Sigmoid colon (tissue), 7 donors: ENCODE measurements around the gene CAMTA1. TPM values are rescaled to one million over a fixed set of nuclear protein-coding genes. Genes with fewer than 3 reads are reported as not detected.

Experiments
- DNase-seq: peaks from one replicate; pipeline ENCODE4 v3.0.0-alpha.2; 2019
- H3K27ac ChIP-seq, 4 donors: fragments of 200-600 bp; sonication (generic); one replicate each; pipeline ENCODE4 v1.5.1; 2016 to 2019; ENCODE audit warnings: mild to moderate bottlenecking in 1 of 4
- H3K27me3 ChIP-seq, 3 donors: fragments of 200-600 bp; sonication (generic); one replicate each; pipeline ENCODE4 v1.5.1; 2019; ENCODE audit warnings: mild to moderate bottlenecking in 1 of 3
- H3K36me3 ChIP-seq, 4 donors: fragments of 200-600 bp; sonication (generic); one replicate each; pipeline ENCODE4 v1.5.1; 2016 to 2019
- H3K4me1 ChIP-seq, 4 donors: fragments of 200-600 bp; sonication (generic); one replicate each; pipeline ENCODE4 v1.5.1; 2017 to 2019
- H3K4me3 ChIP-seq, 4 donors: fragments of 200-600 bp; sonication (generic); one replicate each; pipeline ENCODE4 v1.5.1; 2017 to 2019; ENCODE audit warnings: mild to moderate bottlenecking in 2 of 4, moderate library complexity in 1 of 4
- H3K9me3 ChIP-seq, 4 donors: fragments of 200-600 bp in 3 of 4; sonication (generic) in 3 of 4; one replicate each; pipeline versions ENCODE4 v1.5.1 to v1.6.1; 2013 to 2019
- EP300 ChIP-seq, 4 donors: sonication (generic); formaldehyde crosslinking; IDR thresholded peaks; one replicate each; pipeline ENCODE4 v1.6.1; 2017; ENCODE audit warnings: antibody characterized with exemption in 4 of 4
- POLR2A ChIP-seq, 2 donors: fragments of 450-650 bp; IDR thresholded peaks; one replicate each; pipeline ENCODE4 v1.6.1; 2016; ENCODE audit warnings: antibody characterized with exemption in 2 of 2, mild to moderate bottlenecking in 2 of 2, moderate library complexity in 2 of 2
- POLR2AphosphoS5 ChIP-seq, 4 donors: sonication (generic); formaldehyde crosslinking; IDR thresholded peaks; one replicate each; pipeline ENCODE4 v1.6.1; 2017; ENCODE audit warnings: antibody characterized with exemption in 4 of 4
- WGBS, 2 donors: extraction: QIAGEN DNeasy Blood & Tissue Kit; methylation state at CpG; one replicate each; pipeline ENCODE4 v1.1.7; 2013; 5-methylcytosine and 5-hydroxymethylcytosine counted together
- intact Hi-C: fragments of 100-400 bp; cut with DNase I; formaldehyde crosslinking; loops from one replicate; pipeline ENCODE4 v1.15.1; 2023
- polyA plus RNA-seq, 3 donors: library from polyadenylated mRNA; stranded (reverse); fragments of 200-250 nt; gene quantifications; one replicate each; pipeline ENCODE4 v1.2.3, GENCODE V29; 2013
- total RNA-seq, 4 donors: library from RNA; depleted of rRNA; stranded (reverse); fragments of >200 nt; gene quantifications; one replicate each; pipeline ENCODE4 v1.1.0, GENCODE V29; 2016
- TF ChIP-seq, protein P1 (sequence below), 4 experiments: fragments of 450-650 bp in 3 of 4; fragments of 200-600 bp in 1 of 4; IDR thresholded peaks; one replicate each; pipeline ENCODE4 v1.5.1; 2016 to 2019; ENCODE audit warnings: antibody characterized with exemption in 4 of 4, mild to moderate bottlenecking in 3 of 4, moderate library complexity in 2 of 4
- donor health status: healthy with polysubstance abuse.
- donor health status: Bipolar disorder and iron deficiency.
- donor health status: healthy.

Gene CAMTA1
- total and polyA plus RNA-seq, 7 donors: 97.9 to 196 (median 177) TPM

DNA sequence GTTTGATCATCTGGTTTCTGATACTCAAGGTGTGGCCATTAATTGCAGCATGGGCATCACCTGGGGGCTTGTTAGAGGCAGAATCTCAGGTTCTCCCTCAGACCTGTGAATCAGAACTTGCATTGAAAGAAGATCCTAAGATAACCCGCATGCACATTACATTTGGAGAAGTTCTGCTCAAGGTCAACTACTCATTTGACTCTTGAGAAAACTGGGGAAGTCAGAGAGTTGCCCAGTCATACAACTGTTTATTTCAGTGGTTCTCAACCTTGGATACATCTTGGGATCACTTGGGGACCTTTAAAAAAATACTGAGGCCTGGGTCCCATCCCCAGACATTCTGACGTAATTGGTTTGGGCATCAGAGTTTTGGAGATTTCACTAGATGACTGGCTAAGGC lies 30.5 kb downstream of the CAMTA1 start:
- DNase-seq: no peak
- Histone ChIP-seq H3K27me3 (no peaks in the 10 kb centered on the region), H3K4me3 (no peak overlapping the region), H3K4me1 (peaks cover 0 to 22% (median 15%) of the 10 kb centered on the region in 4 donors), H3K36me3 (no peaks in the 10 kb centered on the region), H3K27ac (no peak overlapping the region), H3K9me3 (no peaks in the 10 kb centered on the region)
- intact Hi-C loops: no loop called here
- TF ChIP-seq, protein P1, sequence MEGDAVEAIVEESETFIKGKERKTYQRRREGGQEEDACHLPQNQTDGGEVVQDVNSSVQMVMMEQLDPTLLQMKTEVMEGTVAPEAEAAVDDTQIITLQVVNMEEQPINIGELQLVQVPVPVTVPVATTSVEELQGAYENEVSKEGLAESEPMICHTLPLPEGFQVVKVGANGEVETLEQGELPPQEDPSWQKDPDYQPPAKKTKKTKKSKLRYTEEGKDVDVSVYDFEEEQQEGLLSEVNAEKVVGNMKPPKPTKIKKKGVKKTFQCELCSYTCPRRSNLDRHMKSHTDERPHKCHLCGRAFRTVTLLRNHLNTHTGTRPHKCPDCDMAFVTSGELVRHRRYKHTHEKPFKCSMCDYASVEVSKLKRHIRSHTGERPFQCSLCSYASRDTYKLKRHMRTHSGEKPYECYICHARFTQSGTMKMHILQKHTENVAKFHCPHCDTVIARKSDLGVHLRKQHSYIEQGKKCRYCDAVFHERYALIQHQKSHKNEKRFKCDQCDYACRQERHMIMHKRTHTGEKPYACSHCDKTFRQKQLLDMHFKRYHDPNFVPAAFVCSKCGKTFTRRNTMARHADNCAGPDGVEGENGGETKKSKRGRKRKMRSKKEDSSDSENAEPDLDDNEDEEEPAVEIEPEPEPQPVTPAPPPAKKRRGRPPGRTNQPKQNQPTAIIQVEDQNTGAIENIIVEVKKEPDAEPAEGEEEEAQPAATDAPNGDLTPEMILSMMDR (IDR thresholded peaks at IDR 0.05): no peak
- TF ChIP-seq POLR2A (IDR thresholded peaks at IDR 0.05) (no peak), EP300 (IDR thresholded peaks at IDR 0.05) (no peak)
- 91 to 92% methylated on average over 2 of the region's 2 CpGs for whole genome bisulfite sequencing, 2 donors

- no peaks in the 10 kb centered on the region for H3K27me3 ChIP-seq
- H3K36me3 ChIP-seq: no peaks in the 10 kb centered on the region
- no peak for DNase-seq
- 74 to 79% methylated on average over 6 of the region's 6 CpGs for WGBS, 2 donors
- intact Hi-C loops: no loop called here
- H3K4me3 ChIP-seq: no peak overlapping the region
- H3K4me1 ChIP-seq: peaks cover 0 to 37% (median 5%) of the 10 kb centered on the region in 4 donors
- TF ChIP-seq EP300 (IDR thresholded peaks at IDR 0.05) (no peak), POLR2A (IDR thresholded peaks at IDR 0.05) (no peak), POLR2AphosphoS5 (IDR thresholded peaks at IDR 0.05) (no peak)
- TF ChIP-seq, protein P1 (IDR thresholded peaks at IDR 0.05): no peak
- no peaks in the 10 kb centered on the region for H3K9me3 ChIP-seq
- H3K27ac ChIP-seq: no peak overlapping the region
Measured at GRCh38 chr1:6819246-6820040, 34.2 kb downstream of the CAMTA1 start.

DNA sequence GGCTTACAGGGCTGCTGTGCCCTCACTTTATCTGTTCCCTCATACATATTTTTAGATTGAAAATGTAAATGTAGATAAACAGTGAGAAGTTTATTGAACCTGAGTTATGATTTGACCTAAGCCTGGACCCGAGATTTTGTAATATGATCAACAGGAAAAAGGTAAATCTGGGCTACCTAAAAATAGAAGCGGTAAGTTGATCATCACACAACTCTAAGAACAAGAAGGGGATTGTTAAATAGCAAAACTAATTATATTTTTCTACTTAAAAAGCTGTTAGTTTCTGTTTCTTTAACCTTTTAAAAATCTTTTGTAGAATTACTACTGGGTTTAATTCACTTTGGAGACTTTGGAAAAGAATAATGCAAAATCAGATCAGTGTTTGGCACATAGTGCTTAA lies 35.6 kb downstream of the CAMTA1 start:
- Histone ChIP-seq H3K9me3 (no peaks in the 10 kb centered on the region), H3K27me3 (no peaks in the 10 kb centered on the region), H3K27ac (no peak overlapping the region), H3K4me1 (peaks cover 0 to 38% (median 5%) of the 10 kb centered on the region in 4 donors), H3K36me3 (peaks cover 0 to 9% (median 0%) of the 10 kb centered on the region in 4 donors), H3K4me3 (no peak overlapping the region)
- intact Hi-C loops: no loop called here
- no peak for DNase-seq
- 47 to 57% methylated on average over 2 of the region's 2 CpGs for WGBS, 2 donors
- TF ChIP-seq POLR2A (IDR thresholded peaks at IDR 0.05): no peak
- no peak for TF ChIP-seq POLR2AphosphoS5 (IDR thresholded peaks at IDR 0.05)
- TF ChIP-seq EP300 (IDR thresholded peaks at IDR 0.05): no peak
- TF ChIP-seq, protein P1 (IDR thresholded peaks at IDR 0.05): no peak

DNA sequence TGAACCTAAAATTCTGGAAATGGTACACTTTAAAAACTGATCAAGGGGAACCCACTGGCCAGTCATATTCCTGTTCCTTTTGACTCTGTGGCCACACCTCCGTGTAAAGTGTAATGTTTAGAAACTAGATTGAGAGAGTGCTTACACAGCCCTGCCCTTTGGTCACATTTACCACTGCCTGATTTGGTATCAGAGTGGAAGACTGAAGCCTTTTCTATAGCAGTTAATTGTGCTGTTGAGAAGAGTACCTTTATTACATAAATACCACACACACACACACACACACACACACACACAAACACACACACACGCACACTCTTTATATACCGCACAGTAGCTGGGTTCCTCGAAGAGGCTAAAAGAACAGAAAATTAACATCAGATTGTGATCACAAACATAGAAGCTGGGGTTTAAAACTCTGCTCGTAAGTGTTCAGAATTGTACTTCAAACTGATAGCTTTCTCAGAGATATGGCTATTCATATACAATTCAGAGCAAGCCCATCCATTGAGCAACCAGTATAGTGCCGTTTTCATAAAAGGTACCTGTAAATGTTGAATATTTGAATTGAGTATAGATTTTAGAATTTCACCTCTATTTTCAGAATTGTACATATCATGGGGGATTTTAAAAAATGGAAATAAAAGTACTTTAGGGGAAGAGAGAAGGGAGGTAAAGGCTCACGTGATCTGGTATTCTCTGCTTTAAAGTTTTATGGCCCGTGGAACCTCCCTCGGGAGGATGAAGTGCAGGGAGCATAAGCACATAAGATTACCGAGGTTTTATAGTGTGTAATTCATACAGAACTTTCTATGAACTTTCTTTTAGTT lies 37.5 kb downstream of the CAMTA1 start:
- Histone ChIP-seq H3K27ac (no peak overlapping the region), H3K4me1 (peaks cover 0 to 38% (median 5%) of the 10 kb centered on the region in 4 donors), H3K9me3 (no peaks in the 10 kb centered on the region), H3K36me3 (peaks cover 0 to 9% (median 0%) of the 10 kb centered on the region in 4 donors), H3K4me3 (no peak overlapping the region), H3K27me3 (no peaks in the 10 kb centered on the region)
- TF ChIP-seq POLR2AphosphoS5 (IDR thresholded peaks at IDR 0.05) (no peak), POLR2A (IDR thresholded peaks at IDR 0.05) (no peak), EP300 (IDR thresholded peaks at IDR 0.05) (no peak)
- TF ChIP-seq, protein P1 (IDR thresholded peaks at IDR 0.05): no peak
- DNase-seq: no peak
- intact Hi-C loops: no loop called here
- 19 to 53% methylated on average over 10 of the region's 10 CpGs for WGBS, 2 donors
